HepG2 (cell line): ENCODE measurements around the gene BOD1. TPM values are rescaled to one million over a fixed set of nuclear protein-coding genes. Genes with fewer than 3 reads are reported as not detected.

Experiments used
- ARID2 ChIP-seq: sonication (generic); formaldehyde crosslinking; IDR thresholded peaks from 2 replicates; pipeline ENCODE4 v1.8.1; 2022; ENCODE audit warnings: mild to moderate bottlenecking, missing genetic modification reagents, borderline replicate concordance
- CBX1 ChIP-seq: IDR thresholded peaks from one replicate; pipeline ENCODE4 v1.6.1; 2016; ENCODE audit warnings: antibody characterized with exemption, low read depth
- DNMT3B ChIP-seq: conservative IDR thresholded peaks from 2 replicates; pipeline ENCODE4 v1.6.1; 2016; ENCODE audit warnings: missing biosample characterization, control low read depth
- ELF4 ChIP-seq: sonication (generic); formaldehyde crosslinking; IDR thresholded peaks from 2 replicates; pipeline ENCODE4 v1.5.0; 2020; ENCODE audit warnings: missing genetic modification reagents, mild to moderate bottlenecking, moderate library complexity, borderline replicate concordance
- FUBP1 ChIP-seq: sonication (generic); formaldehyde crosslinking; IDR thresholded peaks from 2 replicates; pipeline ENCODE4 v1.5.1; 2020; ENCODE audit warnings: missing genetic modification reagents, mild to moderate bottlenecking, borderline replicate concordance
- GATA4 ChIP-seq: sonication (generic); IDR thresholded peaks from 2 replicates; pipeline ENCODE4 v1.6.1; 2016; ENCODE audit warnings: antibody characterized with exemption, low read depth, borderline replicate concordance
- KLF6 ChIP-seq: IDR thresholded peaks from 2 replicates; pipeline ENCODE4 v1.8.0; 2016; ENCODE audit warnings: missing biosample characterization, missing genetic modification reagents
- NFKBIZ ChIP-seq: IDR thresholded peaks from 2 replicates; pipeline ENCODE4 v1.6.1; 2018; ENCODE audit warnings: missing genetic modification reagents, missing compliant biosample characterization
- POLR2AphosphoS2 ChIP-seq: IDR thresholded peaks from 2 replicates; pipeline ENCODE4 v1.6.1; 2011; ENCODE audit warnings: low read depth, low read length, improper control_type of control experiment
- SNAPC5 ChIP-seq: sonication (generic); formaldehyde crosslinking; IDR thresholded peaks from 2 replicates; pipeline ENCODE4 v1.8.1; 2023; ENCODE audit warnings: mild to moderate bottlenecking, missing genetic modification reagents, borderline replicate concordance
- WIZ ChIP-seq: sonication (generic); formaldehyde crosslinking; IDR thresholded peaks from 2 replicates; pipeline ENCODE4 v1.5.1; 2020; ENCODE audit warnings: mild to moderate bottlenecking, missing genetic modification reagents
- ZNF136 ChIP-seq: sonication (generic); formaldehyde crosslinking; IDR thresholded peaks from 2 replicates; pipeline ENCODE4 v1.8.1; 2022; ENCODE audit warnings: low read depth, mild to moderate bottlenecking, moderate library complexity, missing genetic modification reagents
- ZNF18 ChIP-seq: sonication (generic); formaldehyde crosslinking; IDR thresholded peaks from 2 replicates; pipeline ENCODE4 v1.8.0; 2022; ENCODE audit warnings: mild to moderate bottlenecking, missing genetic modification reagents; ENCODE audit not compliant: insufficient replicate concordance
- ZNF317 ChIP-seq: sonication (generic); formaldehyde crosslinking; IDR thresholded peaks from 2 replicates; pipeline ENCODE4 v1.5.0; 2020; ENCODE audit warnings: mild to moderate bottlenecking, missing genetic modification reagents
- ZNF629 ChIP-seq: sonication (generic); formaldehyde crosslinking; conservative IDR thresholded peaks from 2 replicates; pipeline ENCODE4 v1.5.0; 2020; ENCODE audit warnings: missing genetic modification reagents
- ZNF792 ChIP-seq: IDR thresholded peaks from 2 replicates; pipeline ENCODE4 v1.6.1; 2016
- ZSCAN9 ChIP-seq: IDR thresholded peaks from 2 replicates; pipeline ENCODE4 v1.6.1; 2016; ENCODE audit warnings: borderline replicate concordance
- polyA plus RNA-seq, 8 experiments: library from polyadenylated mRNA; depleted of rRNA in 3 of 8; stranded (reverse) in 7 of 8; unstranded in 1 of 8; fragments of >200 nt; fragmentation: Illumina TruSeq in 4 of 8; extraction: Trizol in 4 of 8; gene quantifications; 2 replicates each; pipeline versions ENCODE4 v1.2.1 to v1.2.3, GENCODE V29; 2011 to 2016; ENCODE audit warnings: low read depth in 4 of 8, missing spikeins in 1 of 8, mixed read lengths in 1 of 8; ENCODE audit not compliant: insufficient read depth in 1 of 8
- total RNA-seq, 5 experiments: library from RNA; depleted of rRNA; stranded (reverse); fragments of >200 nt; fragmentation: Illumina TruSeq; extraction: Trizol; gene quantifications; 2 replicates each; pipeline ENCODE4 v1.2.3, GENCODE V29; 2016; ENCODE audit warnings: low read depth in 1 of 5

The BOD1 gene
- total and polyA plus RNA-seq, 2 of the 13 experiments (the other 11 are each of a cell fraction or from before 2014, with no cell fraction given): 81.5 to 103 TPM

GRCh38 chr5:173623789-173624188, 7.3 kb upstream of the BOD1 start (continued):
- TF ChIP-seq ARID2 (CRISPR knock-in tag) (no peak), ZSCAN9 (CRISPR knock-in tag) (0 out of 2 replicates have a peak, but pooled peaks have one; percentile 11), ZNF18 (CRISPR knock-in tag) (no peak), NFKBIZ (CRISPR knock-in tag) (no peak), ZNF136 (CRISPR knock-in tag) (no peak), ELF4 (CRISPR knock-in tag) (no peak), ZNF792 (no peak), SNAPC5 (CRISPR knock-in tag) (no peak), POLR2AphosphoS2 (no peak), WIZ (CRISPR knock-in tag) (no peak), GATA4 (no peak), KLF6 (CRISPR knock-in tag) (no peak), ZNF317 (CRISPR knock-in tag) (no peak), DNMT3B (CRISPR knock-in tag) (no peak), FUBP1 (CRISPR knock-in tag) (no peak), CBX1 (no peak), ZNF629 (CRISPR knock-in tag) (peak; percentile 92)
- TF ChIP-seq, all 625 proteins: peak for 5
